Nephron (organoid): ENCODE results near the gene MNX1.

ENCODE experiments used
- H3K27ac Mint-ChIP-seq, 3 experiments: 2 replicates each; pipeline ENCODE4 v1.8.0; 2020; ENCODE audit warnings: mixed read lengths in 3 of 3, mild to moderate bottlenecking in 2 of 3, moderate library complexity in 1 of 3
- H3K27me3 Mint-ChIP-seq: 2 replicates; pipeline ENCODE4 v1.8.0; 2021; ENCODE audit warnings: low read depth, mild to moderate bottlenecking, moderate library complexity, mixed read lengths
- H3K36me3 Mint-ChIP-seq: 2 replicates; pipeline ENCODE4 v1.8.0; 2020; ENCODE audit warnings: low read depth, mixed read lengths
- H3K4me1 Mint-ChIP-seq: 2 replicates; pipeline ENCODE4 v1.8.0; 2020; ENCODE audit warnings: mixed read lengths
- H3K4me3 Mint-ChIP-seq, 3 experiments: 2 replicates each; pipeline ENCODE4 v1.8.0; 2020; ENCODE audit warnings: mild to moderate bottlenecking in 3 of 3, mixed read lengths in 3 of 3, moderate library complexity in 2 of 3
- H3K9me3 Mint-ChIP-seq: 2 replicates; pipeline ENCODE4 v1.8.0; 2020; ENCODE audit warnings: mixed read lengths
- TF ChIP-seq, protein P1 (sequence below), 3 experiments: fragments of 200-600 bp; sonication (generic); IDR thresholded peaks; one replicate each; pipeline ENCODE4 v1.5.0; 2021; ENCODE audit warnings: antibody characterized with exemption in 3 of 3; ENCODE audit not compliant: unreplicated experiment in 3 of 3

The MNX1 gene

DNA sequence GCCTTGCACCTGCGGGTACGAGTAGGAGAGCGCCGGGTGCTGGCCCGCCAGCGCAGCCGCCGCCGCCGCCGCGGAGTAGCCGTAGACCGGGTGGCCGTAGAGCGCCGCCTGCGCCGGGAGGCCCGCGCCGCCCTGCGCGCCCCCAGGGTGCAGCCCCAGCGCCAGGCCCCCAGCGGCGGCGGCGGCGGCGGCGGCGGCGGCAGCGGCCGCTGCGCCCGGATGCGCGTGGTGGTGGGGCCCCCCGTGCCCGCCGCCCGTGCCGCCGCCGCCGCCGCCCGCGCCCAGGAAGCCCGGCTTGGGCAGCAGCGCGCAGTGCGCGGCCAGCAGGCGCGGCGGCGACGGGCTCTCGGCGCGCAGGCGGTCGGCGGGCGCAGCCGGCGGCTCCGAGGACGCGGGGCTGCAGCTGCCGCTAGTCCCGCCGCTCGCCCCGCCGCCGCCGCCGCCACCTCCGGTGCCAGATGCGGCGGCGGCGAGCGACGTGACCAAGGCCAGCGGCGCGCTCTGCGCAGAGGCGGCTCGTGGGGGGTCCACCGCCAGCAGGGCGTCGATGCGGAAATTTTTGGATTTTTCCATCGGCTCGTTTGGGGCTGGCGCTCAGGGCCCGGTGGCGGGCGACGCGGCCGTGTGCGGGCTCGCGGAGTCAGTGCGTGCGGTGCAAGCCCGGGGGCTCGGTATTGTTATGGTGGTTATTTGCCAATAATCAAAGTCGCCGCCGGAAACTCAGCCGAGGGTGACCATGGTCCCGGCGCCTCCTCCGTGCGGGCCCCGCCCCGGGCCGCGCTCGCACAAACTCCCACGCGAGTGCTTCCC, 480 bp downstream of the MNX1 start:
- TF ChIP-seq, protein P1, sequence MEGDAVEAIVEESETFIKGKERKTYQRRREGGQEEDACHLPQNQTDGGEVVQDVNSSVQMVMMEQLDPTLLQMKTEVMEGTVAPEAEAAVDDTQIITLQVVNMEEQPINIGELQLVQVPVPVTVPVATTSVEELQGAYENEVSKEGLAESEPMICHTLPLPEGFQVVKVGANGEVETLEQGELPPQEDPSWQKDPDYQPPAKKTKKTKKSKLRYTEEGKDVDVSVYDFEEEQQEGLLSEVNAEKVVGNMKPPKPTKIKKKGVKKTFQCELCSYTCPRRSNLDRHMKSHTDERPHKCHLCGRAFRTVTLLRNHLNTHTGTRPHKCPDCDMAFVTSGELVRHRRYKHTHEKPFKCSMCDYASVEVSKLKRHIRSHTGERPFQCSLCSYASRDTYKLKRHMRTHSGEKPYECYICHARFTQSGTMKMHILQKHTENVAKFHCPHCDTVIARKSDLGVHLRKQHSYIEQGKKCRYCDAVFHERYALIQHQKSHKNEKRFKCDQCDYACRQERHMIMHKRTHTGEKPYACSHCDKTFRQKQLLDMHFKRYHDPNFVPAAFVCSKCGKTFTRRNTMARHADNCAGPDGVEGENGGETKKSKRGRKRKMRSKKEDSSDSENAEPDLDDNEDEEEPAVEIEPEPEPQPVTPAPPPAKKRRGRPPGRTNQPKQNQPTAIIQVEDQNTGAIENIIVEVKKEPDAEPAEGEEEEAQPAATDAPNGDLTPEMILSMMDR (IDR thresholded peaks at IDR 0.05; ENCODE audit: unreplicated experiment in 3 of 3): no peak
- Mint-ChIP-seq H3K9me3 (no peaks in the 10 kb centered on the region), H3K4me1 (peaks cover 1% of the 10 kb centered on the region), H3K36me3 (no peaks in the 10 kb centered on the region), H3K4me3 (peak overlapping the region in 2 of 3 experiments; percentile 67 to 77), H3K27ac (no peak overlapping the region), H3K27me3 (peaks cover 89% of the 10 kb centered on the region)

DNA sequence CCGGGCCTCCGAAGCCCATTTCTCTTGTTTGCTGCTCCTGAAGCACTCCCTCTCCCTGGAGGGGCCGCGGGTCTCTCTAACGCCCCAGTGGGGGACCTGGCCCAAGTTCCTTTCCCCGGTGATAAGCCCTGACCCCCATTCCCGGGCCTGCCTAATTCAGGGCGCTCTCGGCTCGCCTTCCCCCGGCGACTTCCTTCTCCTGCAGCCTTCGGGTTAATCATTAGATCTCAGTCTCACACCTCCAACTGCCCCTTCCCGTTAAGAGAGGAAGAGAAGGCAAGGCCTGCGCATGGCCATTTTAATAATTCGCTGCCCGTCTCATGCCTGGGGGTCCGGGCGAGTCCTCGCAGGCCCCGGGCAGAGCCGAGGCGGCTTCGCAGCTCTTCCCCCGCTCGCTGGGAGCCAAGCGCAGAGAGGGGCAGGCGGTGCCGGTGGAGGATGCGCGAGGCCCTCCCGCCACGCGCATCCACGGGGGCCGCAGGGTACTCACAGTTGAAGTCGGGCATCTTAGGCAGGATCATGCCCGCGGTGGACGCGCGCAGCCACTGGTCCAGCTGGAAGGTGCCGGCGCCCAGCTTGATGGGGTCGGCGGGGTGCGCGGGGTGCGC, 1.2 kb downstream of the MNX1 start:
- Mint-ChIP-seq H3K4me1 (peaks cover 8% of the 10 kb centered on the region), H3K36me3 (no peaks in the 10 kb centered on the region), H3K9me3 (no peaks in the 10 kb centered on the region), H3K27me3 (peaks cover 89% of the 10 kb centered on the region), H3K4me3 (peak overlapping the region; percentile 22 to 77 (median 67)), H3K27ac (no peak overlapping the region)
- TF ChIP-seq, protein P1 (IDR thresholded peaks at IDR 0.05; ENCODE audit: unreplicated experiment in 3 of 3): no peak

DNA sequence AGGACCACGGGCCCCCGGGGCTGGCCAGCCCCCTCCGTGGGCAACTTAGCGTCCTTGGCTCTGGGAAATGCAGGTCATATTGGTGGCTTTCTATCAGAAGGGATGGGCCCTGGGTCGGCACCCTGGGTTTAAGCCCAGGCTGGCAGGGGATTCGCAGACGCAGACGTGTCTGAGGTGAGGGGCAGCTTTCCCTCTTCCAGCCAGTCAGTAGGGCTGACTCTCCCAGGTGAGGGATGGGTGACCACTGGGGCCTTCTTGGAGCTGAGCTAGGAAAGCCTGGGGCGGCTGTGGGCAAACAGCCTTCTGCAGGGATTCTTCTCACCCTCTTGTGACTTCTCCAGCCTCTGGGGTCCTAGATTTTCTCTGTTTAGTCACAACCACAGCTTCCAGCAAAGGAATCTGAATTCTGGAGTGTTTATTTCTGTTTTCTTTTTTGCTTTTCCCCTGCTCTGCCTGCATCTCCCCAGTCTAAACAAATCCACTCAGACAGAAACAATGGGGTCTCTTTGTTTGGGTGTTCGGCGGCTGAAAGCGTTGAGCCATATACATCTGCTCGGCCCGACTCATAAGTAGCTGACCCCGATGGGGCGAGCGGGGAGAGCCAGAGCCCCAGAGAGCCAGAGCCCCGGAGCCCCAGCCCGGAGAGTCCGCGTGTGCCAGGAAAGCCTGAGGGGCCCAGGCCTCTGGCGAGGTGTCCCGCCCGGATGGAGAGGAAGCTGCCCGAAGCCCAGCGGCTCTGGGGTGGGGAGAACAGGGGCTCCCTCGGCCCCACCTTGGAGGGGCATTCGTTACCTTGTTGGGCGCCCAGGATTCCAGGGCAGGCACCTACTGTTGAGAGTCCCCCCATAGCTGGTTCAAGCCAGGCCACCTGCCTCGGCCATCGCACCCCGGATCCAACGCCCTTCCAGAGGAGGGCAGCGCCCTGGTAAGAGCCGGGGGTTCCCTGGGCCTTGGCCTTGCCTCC, 2.0 kb downstream of the MNX1 start:
- H3K9me3 Mint-ChIP-seq: no peaks in the 10 kb centered on the region
- H3K36me3 Mint-ChIP-seq: no peaks in the 10 kb centered on the region
- H3K27me3 Mint-ChIP-seq: peaks cover 89% of the 10 kb centered on the region
- no peak overlapping the region for H3K27ac Mint-ChIP-seq
- H3K4me3 Mint-ChIP-seq: peak overlapping the region; percentile 5 to 56 (median 40)
- H3K4me1 Mint-ChIP-seq: peaks cover 10% of the 10 kb centered on the region
- TF ChIP-seq, protein P1 (IDR thresholded peaks at IDR 0.05; ENCODE audit: unreplicated experiment in 3 of 3): no peak

- no peak overlapping the region for H3K27ac Mint-ChIP-seq
- TF ChIP-seq, protein P1 (IDR thresholded peaks at IDR 0.05; ENCODE audit: unreplicated experiment in 3 of 3): no peak
- H3K27me3 Mint-ChIP-seq: peaks cover 89% of the 10 kb centered on the region
- H3K4me3 Mint-ChIP-seq: peak overlapping the region in 1 of 3 experiments; percentile 11
- H3K9me3 Mint-ChIP-seq: no peaks in the 10 kb centered on the region
- peaks cover 10% of the 10 kb centered on the region for H3K4me1 Mint-ChIP-seq
- no peaks in the 10 kb centered on the region for H3K36me3 Mint-ChIP-seq
Observed at GRCh38 chr7:157007470-157008066, 2.9 kb downstream of the MNX1 start.

- Mint-ChIP-seq H3K9me3 (no peaks in the 10 kb centered on the region), H3K27me3 (peaks cover 89% of the 10 kb centered on the region), H3K4me3 (no peak overlapping the region)
Observed at GRCh38 chr7:157006829-157007469, 3.5 kb downstream of the MNX1 start.

More at GRCh38 chr7:157006829-157007469, 3.5 kb downstream of the MNX1 start:
- TF ChIP-seq, protein P1 (IDR thresholded peaks at IDR 0.05; ENCODE audit: unreplicated experiment in 3 of 3): no peak
- H3K4me1 Mint-ChIP-seq: peaks cover 13% of the 10 kb centered on the region
- no peak overlapping the region for H3K27ac Mint-ChIP-seq
- H3K36me3 Mint-ChIP-seq: no peaks in the 10 kb centered on the region
